ENCODE data around the gene LRRC57. TPM values are rescaled to one million over a fixed set of nuclear protein-coding genes. Genes with fewer than 3 reads are reported as not detected.
"Not testable (repeated sequence)": the region's sequence is repeated elsewhere in the genome, so short reads cannot be mapped to it uniquely, and the experiment has no call there.

The LRRC57 gene
- 10.8 and 11.3 TPM in 2 replicates for total RNA-seq (2014; rRNA removed; shearing (Covaris generic))

- DNase-seq (ENCODE audit: low spot score), result peak; percentile 95
Measured at GRCh38 chr15:42548249-42549031, at the start of gene LRRC57, which contains the start of gene HAUS2. LRRC57 (minus strand) TSS chr15:42548793; CDS start chr15:42548434, 359 bp downstream. HAUS2 (plus strand) TSS chr15:42548838; CDS start chr15:42548873, 35 bp downstream.

GRCh38 chr15:42595626-42596240 is 47.1 kb upstream of the LRRC57 start:
- no peak for DNase-seq (ENCODE audit: low spot score)

- DNase-seq (ENCODE audit: low spot score), result no peak
Measured at GRCh38 chr15:42594095-42594494, 45.5 kb upstream of the LRRC57 start.

GRCh38 chr15:42593143-42593542 is 44.5 kb upstream of the LRRC57 start:
- no peak for DNase-seq (ENCODE audit: low spot score)

GRCh38 chr15:42592716-42593115 is 44.1 kb upstream of the LRRC57 start:
- no peak for DNase-seq (ENCODE audit: low spot score)

GRCh38 chr15:42591238-42591934 is 42.8 kb upstream of the LRRC57 start:
- peak; percentile 55 for DNase-seq (ENCODE audit: low spot score)

GRCh38 chr15:42590619-42591237 is 42.1 kb upstream of the LRRC57 start:
- no peak for DNase-seq (ENCODE audit: low spot score)

GRCh38 chr15:42584031-42584765 is 35.6 kb upstream of the LRRC57 start:
- DNase-seq (ENCODE audit: low spot score), result no peak

- DNase-seq (ENCODE audit: low spot score), result no peak
Measured at GRCh38 chr15:42582569-42583375, 34.2 kb upstream of the LRRC57 start.

- peak; percentile 85 for DNase-seq (ENCODE audit: low spot score)
Measured at GRCh38 chr15:42581272-42581730, 32.7 kb upstream of the LRRC57 start.

GRCh38 chr15:42578984-42579537 is 30.5 kb upstream of the LRRC57 start:
- no peak for DNase-seq (ENCODE audit: low spot score)

- no peak for DNase-seq (ENCODE audit: low spot score)
Measured at GRCh38 chr15:42577514-42578031, 29.0 kb upstream of the LRRC57 start.

GRCh38 chr15:42576776-42577175 is 28.2 kb upstream of the LRRC57 start:
- DNase-seq (ENCODE audit: low spot score), result no peak

- DNase-seq (ENCODE audit: low spot score), result no peak
Measured at GRCh38 chr15:42576040-42576594, 27.5 kb upstream of the LRRC57 start.

GRCh38 chr15:42575188-42576039 is 26.8 kb upstream of the LRRC57 start, which contains the start of gene STARD9:
STARD9 (plus strand) TSS chr15:42575606; CDS start chr15:42575716, 110 bp downstream.
- peak; percentile 99 for DNase-seq (ENCODE audit: low spot score)

- no peak for DNase-seq (ENCODE audit: low spot score)
Measured at GRCh38 chr15:42558739-42559138, 10.1 kb upstream of the LRRC57 start.

GRCh38 chr15:42556550-42557207 is 8.1 kb upstream of the LRRC57 start:
- not testable (repeated sequence) for DNase-seq (ENCODE audit: low spot score)

GRCh38 chr15:42553554-42553953 is 5.0 kb upstream of the LRRC57 start:
- DNase-seq (ENCODE audit: low spot score), result no peak
